GM12878 (cell line): ENCODE measurements around the gene COA1. TPM values are rescaled to one million over a fixed set of nuclear protein-coding genes. Genes with fewer than 3 reads are reported as not detected.
A peak's percentile ranks its signal among the peaks of the same experiment; 100 is the strongest.

Source experiments
- HCFC1 ChIP-seq: fragments of 150-350 bp; IDR thresholded peaks from 2 replicates; pipeline ENCODE4 v1.6.1; 2014; ENCODE audit warnings: low read length
- HDGF ChIP-seq: fragments of 450-650 bp; IDR thresholded peaks from 2 replicates; pipeline ENCODE4 v1.6.1; 2016; ENCODE audit warnings: antibody characterized with exemption
- IKZF2 ChIP-seq, 2 experiments: fragments of 450-650 bp; IDR thresholded peaks; 2 replicates each; pipeline ENCODE4 v1.6.1; 2017; ENCODE audit warnings: mild to moderate bottlenecking in 2 of 2, moderate library complexity in 2 of 2
- MEF2A ChIP-seq: IDR thresholded peaks from 2 replicates; pipeline ENCODE4 v1.6.1; 2011; ENCODE audit warnings: low read depth, mild to moderate bottlenecking, low read length, moderate library complexity; ENCODE audit not compliant: insufficient read depth
- NFYA ChIP-seq: IDR thresholded peaks from 2 replicates; pipeline ENCODE4 v1.6.1; 2011; ENCODE audit warnings: low read depth, mild to moderate bottlenecking, low read length, improper control_type of control experiment, borderline replicate concordance
- PAX5 ChIP-seq: IDR thresholded peaks from 2 replicates; pipeline ENCODE4 v1.6.1; 2011; ENCODE audit warnings: low read depth, low read length, borderline replicate concordance
- POLR2A ChIP-seq: IDR thresholded peaks from 2 replicates; pipeline ENCODE4 v1.6.1; 2011; ENCODE audit warnings: low read depth, mild to moderate bottlenecking, low read length
- PRDM15 ChIP-seq: fragments of 450-650 bp; formaldehyde crosslinking; IDR thresholded peaks from 2 replicates; pipeline ENCODE4 v1.4.0; 2020; ENCODE audit warnings: mild to moderate bottlenecking, moderate library complexity
- RCOR1 ChIP-seq: conservative IDR thresholded peaks from 2 replicates; pipeline ENCODE4 v1.6.1; 2012; ENCODE audit warnings: low read depth, low read length, improper control_type of control experiment
- TBL1XR1 ChIP-seq: IDR thresholded peaks from 2 replicates; pipeline ENCODE4 v1.6.1; 2012; ENCODE audit warnings: low read depth, low read length, improper control_type of control experiment
- ZBTB40 ChIP-seq: fragments of 450-650 bp; IDR thresholded peaks from 2 replicates; pipeline ENCODE4 v1.6.1; 2016; ENCODE audit warnings: mild to moderate bottlenecking, moderate library complexity, borderline replicate concordance
- polyA plus RNA-seq, 11 experiments: library from polyadenylated mRNA; depleted of rRNA in 4 of 11; unstranded in 6 of 11; stranded (reverse) in 5 of 11; fragments of >200 nt; fragmentation: Nextera tagmentation in 4 of 11; fragmentation: Illumina TruSeq in 1 of 11; extraction: Ambion mirVana in 4 of 11; extraction: Trizol in 1 of 11; gene quantifications; 1 replicate in 1 of 11; 2 replicates in 10 of 11; pipeline versions ENCODE4 v1.2.1 to v1.2.3, GENCODE V29; 2011 to 2016; ENCODE audit warnings: inconsistent platforms in 2 of 11, missing spikeins in 2 of 11, low read depth in 1 of 11
- total RNA-seq, 4 experiments: library from RNA; depleted of rRNA in 3 of 4; stranded (reverse); fragments of >200 nt in 3 of 4; fragmentation: Illumina TruSeq in 1 of 4; extraction: Trizol in 1 of 4; gene quantifications; 2 replicates each; pipeline versions ENCODE4 v1.2.1 to v1.2.3, GENCODE V29; 2013 to 2021
- TF ChIP-seq, protein P1 (sequence below): IDR thresholded peaks from 2 replicates; pipeline ENCODE4 v1.6.1; 2011; ENCODE audit warnings: mild to moderate bottlenecking, low read depth, low read length, moderate library complexity; ENCODE audit not compliant: insufficient replicate concordance
- TF ChIP-seq, protein P2 (sequence below): fragments of 450-650 bp; formaldehyde crosslinking; IDR thresholded peaks from 2 replicates; pipeline ENCODE4 v1.5.0; 2022; ENCODE audit warnings: mild to moderate bottlenecking, missing genetic modification characterization

Gene COA1
- total and polyA plus RNA-seq, 10 of the 15 experiments (the other 5 are each of a cell fraction or from before 2014, with no cell fraction given) = 83.1 to 258 (median 111) TPM

DNA sequence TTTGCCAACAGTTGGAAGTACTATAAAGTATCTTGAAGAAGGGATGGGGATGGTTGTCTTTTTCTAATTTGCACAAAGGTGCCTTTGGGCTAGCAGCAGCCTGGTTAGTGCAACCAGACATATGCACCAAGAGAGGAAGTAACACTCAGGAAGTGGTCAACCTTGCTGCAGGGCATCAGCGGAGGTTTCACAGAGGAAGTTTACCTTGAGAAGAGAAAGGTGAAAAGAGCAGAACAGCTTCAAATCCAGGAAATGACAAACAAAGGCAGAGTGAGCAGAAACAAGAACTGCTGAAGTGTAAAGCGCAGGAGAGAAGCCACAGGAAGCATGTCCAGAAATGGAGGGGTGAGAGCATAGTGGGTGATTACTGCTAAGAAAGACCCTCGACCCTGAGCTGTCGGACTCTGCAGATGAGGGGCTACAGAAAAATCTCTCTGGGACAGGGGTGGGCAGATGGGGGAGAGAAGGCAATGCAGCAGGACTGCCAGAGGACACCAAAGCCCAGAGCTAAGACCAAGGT is 79.5 kb downstream of the COA1 start (continued):
- TF ChIP-seq ZBTB40 (peak; percentile 55; the same call in 1 of the 2 replicates), POLR2A (0 out of 2 replicates have a peak, but pooled peaks have one; percentile 8), HDGF (peak; percentile 68; the same call in 1 of the 2 replicates), HCFC1 (no peak), PAX5 (peak; percentile 96), TBL1XR1 (peak; percentile 99), IKZF2 (IDR thresholded peaks at IDR 0.05) (peak; percentile 91 to 98), MEF2A (peak; percentile 87), NFYA (no peak), RCOR1 (0 out of 2 replicates have a peak, but pooled peaks have one; percentile 77), PRDM15 (no peak)
- TF ChIP-seq, protein P1, sequence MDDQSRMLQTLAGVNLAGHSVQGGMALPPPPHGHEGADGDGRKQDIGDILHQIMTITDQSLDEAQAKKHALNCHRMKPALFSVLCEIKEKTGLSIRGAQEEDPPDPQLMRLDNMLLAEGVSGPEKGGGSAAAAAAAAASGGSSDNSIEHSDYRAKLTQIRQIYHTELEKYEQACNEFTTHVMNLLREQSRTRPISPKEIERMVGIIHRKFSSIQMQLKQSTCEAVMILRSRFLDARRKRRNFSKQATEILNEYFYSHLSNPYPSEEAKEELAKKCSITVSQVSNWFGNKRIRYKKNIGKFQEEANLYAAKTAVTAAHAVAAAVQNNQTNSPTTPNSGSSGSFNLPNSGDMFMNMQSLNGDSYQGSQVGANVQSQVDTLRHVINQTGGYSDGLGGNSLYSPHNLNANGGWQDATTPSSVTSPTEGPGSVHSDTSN = no peak
- TF ChIP-seq, protein P2, sequence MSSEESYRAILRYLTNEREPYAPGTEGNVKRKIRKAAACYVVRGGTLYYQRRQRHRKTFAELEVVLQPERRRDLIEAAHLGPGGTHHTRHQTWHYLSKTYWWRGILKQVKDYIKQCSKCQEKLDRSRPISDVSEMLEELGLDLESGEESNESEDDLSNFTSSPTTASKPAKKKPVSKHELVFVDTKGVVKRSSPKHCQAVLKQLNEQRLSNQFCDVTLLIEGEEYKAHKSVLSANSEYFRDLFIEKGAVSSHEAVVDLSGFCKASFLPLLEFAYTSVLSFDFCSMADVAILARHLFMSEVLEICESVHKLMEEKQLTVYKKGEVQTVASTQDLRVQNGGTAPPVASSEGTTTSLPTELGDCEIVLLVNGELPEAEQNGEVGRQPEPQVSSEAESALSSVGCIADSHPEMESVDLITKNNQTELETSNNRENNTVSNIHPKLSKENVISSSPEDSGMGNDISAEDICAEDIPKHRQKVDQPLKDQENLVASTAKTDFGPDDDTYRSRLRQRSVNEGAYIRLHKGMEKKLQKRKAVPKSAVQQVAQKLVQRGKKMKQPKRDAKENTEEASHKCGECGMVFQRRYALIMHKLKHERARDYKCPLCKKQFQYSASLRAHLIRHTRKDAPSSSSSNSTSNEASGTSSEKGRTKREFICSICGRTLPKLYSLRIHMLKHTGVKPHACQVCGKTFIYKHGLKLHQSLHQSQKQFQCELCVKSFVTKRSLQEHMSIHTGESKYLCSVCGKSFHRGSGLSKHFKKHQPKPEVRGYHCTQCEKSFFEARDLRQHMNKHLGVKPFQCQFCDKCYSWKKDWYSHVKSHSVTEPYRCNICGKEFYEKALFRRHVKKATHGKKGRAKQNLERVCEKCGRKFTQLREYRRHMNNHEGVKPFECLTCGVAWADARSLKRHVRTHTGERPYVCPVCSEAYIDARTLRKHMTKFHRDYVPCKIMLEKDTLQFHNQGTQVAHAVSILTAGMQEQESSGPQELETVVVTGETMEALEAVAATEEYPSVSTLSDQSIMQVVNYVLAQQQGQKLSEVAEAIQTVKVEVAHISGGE (CRISPR knock-in tag) = no peak
